T-helper 1 cell treated with Interleukin-12 subunit alpha and Interleukin-12 subunit beta and Interleukin-4 antibody, amounts not matched to agents 30 ng/mL and 1 ng/mL, for 36 hours (primary cell): ENCODE data around the gene BACE2. TPM values are rescaled to one million over a fixed set of nuclear protein-coding genes. Genes with fewer than 3 reads are reported as not detected.
"Not testable (repeated sequence)": the region's sequence is repeated elsewhere in the genome, so short reads cannot be mapped to it uniquely, and the experiment has no call there.

Source experiments
- intact Hi-C: fragments of 100-400 bp; cut with micrococcal nuclease; formaldehyde crosslinking; loops from one replicate; pipeline ENCODE4 v1.15.1; 2024
- total RNA-seq: library from RNA; stranded (reverse); gene quantifications from 2 replicates; pipeline ENCODE4 v1.2.3, GENCODE V29; 2022

Gene BACE2
- total RNA-seq, 1 donor from 2014 or later: 1.2 TPM

- intact Hi-C loops: no loop called here
Observed at GRCh38 chr21:41267346-41267745, 99.4 kb downstream of the BACE2 start.

DNA sequence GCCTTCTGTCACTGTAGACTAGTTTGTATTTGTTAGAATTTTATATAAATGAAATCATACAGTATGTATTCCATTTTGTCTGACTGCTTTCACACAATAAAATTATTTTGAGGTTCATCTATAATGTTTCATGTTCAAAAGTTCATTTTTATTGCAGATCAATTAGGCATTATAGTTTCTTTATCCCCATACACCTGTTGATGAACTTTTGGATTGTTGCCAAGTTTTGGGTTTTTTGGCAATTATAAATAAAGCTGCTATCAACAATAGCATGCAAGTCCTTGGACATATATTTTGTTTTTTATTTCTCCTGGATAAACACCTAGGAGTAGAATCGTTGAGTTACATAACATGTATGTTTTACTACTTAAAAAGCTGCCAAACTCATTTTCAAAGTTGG is 101.6 kb downstream of the BACE2 start:
- intact Hi-C loops: no loop called here

GRCh38 chr21:41277196-41277595 is 109.2 kb downstream of the BACE2 start:
- intact Hi-C loops: no loop called here

GRCh38 chr21:41277846-41278245 is 109.9 kb downstream of the BACE2 start:
- intact Hi-C loops: no loop called here

- intact Hi-C loops: loop anchor here (10.0 kb wide), 1 partner anchor 334 kb away; no protein-coding TSS in a partner anchor
Observed at GRCh38 chr21:41280115-41280919, 112.4 kb downstream of the BACE2 start.

DNA sequence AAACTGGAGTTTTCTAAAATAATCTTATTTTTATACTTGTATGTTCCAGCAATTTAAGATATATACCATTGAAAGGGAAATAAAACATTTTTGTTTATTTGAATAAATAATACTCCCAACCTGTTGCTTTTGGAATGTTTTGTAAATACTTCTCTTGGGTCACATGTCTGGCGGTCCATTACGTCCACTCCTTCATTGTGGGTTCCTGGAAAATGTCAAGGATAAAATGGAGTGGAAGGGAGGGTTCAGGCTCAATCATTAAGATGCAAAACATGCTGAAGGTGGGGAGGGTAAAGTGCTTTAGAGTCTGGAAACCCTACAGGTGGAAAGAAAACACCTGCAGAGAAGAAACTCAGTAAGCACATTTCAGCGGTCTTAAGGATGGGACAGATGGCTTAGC is 114.5 kb downstream of the BACE2 start:
- intact Hi-C loops: loop anchor here (2.0 to 10.0 kb wide), 2 partner anchors 332 to 834 kb away; no protein-coding TSS in a partner anchor

DNA sequence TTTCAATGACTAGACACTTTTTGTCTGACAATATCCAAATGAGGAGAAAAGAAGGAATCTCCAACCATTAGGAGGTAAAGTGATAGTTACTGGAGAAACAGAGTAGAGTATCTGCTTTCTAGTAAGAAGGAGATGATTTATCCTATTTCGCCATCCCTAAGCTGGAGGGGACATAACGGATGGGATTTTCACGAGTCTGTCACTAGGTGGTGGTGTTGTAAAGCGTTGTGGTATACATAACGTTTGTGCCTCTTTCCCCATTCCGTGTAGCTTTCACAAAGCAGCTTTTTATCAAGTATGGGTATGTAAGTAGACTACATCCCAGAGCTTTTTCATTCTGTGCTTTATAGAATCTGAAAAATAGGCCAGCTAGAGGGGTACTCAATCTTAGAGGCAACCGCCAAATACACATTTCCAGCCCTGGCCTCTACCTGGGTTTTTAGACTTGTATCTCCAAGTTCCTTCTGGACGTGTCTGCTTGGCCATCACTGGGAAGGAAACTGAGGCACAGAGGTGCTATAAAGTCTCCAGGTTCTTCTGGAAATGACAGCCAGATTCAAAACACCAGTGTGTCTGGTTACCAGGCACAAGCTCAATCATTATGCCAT is 115.4 kb downstream of the BACE2 start:
- intact Hi-C loops: loop anchor here (1.0 to 10.0 kb wide), 4 partner anchors 143 to 833 kb away; partner anchors contain the start of gene MX1

- intact Hi-C loops: loop anchor here (10.0 kb wide), 1 partner anchor 325 kb away; no protein-coding TSS in a partner anchor
Observed at GRCh38 chr21:41289431-41289830, 121.5 kb downstream of the BACE2 start.

DNA sequence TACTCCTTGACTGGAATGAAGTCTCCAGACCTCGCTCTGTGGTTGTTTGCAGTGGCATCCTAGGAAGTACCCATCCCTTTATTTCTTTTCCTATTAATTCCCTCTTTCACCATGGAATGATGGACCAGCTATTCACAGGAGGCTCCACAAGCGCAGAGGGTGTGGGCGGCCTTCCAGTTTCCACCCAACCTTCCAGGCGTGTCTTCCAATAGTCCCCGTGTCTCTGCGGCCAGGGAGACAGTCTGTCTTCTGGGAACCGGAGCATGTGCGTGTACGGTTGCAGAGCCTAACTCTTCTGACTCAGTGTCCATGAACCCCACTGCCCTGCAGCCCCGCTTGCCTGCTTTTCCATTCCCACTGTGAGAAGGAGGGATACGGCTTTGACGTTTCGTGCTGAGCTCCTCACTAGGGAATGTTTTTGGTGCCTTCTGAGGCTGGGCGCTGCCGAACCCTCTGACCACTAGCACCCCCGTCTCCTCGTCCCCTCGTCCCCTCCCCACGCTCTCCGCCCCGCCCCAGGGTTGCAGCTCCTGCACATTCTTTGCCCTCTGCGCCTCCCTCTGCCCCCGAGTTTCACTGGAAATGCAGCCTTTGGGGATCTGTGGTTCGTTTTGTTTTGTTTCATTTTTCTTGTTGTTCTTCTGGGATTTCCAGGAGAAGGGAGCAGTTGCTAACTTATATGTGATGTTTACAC is 122.3 kb downstream of the BACE2 start:
- intact Hi-C loops: no loop called here

DNA sequence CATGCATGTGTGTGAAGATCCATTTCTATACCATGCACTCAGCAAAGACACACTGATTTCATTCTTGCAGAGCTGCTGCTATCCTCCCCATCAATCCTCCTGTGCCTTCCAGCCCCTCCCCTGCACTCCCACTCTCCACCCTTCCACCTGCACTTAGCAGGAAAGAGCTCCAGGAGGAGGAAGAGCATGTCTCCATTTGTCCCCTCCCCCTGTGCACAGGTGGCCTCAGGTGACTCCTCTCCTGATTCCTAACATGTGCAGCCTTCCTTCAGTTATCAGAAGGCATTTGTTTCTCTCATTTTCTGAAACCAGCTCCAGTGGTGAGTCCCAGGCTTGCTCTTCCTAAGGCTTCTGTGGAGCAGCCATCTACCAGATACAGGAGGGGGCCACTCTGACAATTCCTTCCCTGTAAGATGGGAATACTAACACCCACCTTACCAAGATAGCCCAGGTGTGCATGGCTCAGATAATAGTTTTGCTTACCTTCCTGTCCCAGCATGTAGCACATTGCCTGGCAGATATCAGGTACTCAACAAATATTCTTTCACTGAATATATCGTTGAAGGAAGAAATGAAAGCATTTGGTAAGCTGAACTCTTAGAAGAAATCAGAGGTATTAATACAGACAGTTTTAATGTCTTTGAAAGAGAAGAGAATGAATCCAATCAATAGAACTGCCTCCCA is 126.7 kb downstream of the BACE2 start:
- intact Hi-C loops: no loop called here

- intact Hi-C loops: no loop called here
Observed at GRCh38 chr21:41295721-41296254, 127.8 kb downstream of the BACE2 start.

DNA sequence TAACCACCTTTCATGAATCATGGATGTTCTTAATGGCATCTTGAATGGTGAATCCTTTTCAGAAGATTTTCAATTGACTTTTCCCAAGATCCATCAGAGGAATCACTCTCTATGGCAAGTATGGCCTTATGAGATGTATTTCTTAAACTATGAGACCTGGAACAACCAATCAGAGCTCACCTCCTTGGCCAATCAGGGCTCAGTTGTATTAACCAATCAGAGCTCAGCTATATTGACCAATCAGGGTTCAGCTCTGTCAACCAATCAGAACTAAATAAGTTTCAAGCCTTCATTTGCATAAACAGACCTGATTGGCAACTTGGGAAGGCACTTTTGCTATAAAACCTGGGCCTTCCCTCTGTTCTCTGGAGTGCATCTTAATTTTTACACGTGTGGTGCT is 135.0 kb downstream of the BACE2 start:
- intact Hi-C loops: no loop called here

DNA sequence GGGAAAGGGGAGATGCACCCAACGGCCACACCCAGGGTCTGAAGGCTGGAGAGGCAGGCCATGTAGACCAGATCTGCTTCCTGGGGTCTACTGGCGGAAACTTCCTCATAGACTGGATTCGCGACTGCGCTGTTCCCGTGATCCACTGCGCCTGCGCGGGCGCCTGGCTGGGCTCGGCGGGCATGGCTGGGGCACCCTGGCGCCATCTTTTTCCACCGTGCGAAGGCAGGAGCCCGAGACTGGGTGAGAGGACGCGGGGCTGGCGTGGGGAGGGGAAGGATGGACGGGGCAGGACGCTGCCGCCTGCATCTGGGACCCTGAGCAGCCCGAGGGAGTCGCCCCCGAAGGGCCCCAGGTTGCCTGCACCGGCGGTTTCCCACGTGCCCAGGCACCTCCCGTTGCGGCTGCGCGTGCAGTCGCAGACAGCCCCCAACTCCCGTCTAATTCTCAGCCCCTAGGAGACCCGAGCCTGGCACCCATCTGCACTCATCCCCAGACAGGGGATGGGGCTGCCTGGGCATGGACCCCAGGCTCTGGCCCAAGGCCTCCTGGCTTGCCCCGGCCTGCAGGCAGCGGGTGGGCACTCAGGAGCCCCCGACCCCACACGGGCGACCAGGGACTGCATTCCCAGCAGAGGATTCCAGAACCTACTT is 136.2 kb downstream of the BACE2 start:
- intact Hi-C loops: no loop called here

DNA sequence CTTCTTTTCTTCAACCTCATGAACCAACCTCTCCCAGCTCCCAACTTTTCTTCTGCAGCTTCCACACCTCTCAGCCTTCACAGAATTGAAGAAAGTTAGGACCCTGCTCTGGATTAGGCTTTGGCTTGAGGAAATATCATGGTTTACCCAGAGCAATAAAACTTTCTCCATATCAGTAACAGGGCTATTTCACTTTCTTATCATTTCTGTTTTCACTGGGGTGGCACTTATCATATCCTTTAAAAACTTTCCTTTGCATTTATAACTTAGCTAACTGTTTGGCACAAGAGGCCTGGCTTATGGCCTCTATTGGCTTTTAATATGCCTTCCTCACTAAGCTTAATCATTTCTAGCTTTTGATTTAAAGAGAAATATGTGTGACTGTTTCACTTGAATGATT is 139.3 kb downstream of the BACE2 start:
- intact Hi-C loops: no loop called here

DNA sequence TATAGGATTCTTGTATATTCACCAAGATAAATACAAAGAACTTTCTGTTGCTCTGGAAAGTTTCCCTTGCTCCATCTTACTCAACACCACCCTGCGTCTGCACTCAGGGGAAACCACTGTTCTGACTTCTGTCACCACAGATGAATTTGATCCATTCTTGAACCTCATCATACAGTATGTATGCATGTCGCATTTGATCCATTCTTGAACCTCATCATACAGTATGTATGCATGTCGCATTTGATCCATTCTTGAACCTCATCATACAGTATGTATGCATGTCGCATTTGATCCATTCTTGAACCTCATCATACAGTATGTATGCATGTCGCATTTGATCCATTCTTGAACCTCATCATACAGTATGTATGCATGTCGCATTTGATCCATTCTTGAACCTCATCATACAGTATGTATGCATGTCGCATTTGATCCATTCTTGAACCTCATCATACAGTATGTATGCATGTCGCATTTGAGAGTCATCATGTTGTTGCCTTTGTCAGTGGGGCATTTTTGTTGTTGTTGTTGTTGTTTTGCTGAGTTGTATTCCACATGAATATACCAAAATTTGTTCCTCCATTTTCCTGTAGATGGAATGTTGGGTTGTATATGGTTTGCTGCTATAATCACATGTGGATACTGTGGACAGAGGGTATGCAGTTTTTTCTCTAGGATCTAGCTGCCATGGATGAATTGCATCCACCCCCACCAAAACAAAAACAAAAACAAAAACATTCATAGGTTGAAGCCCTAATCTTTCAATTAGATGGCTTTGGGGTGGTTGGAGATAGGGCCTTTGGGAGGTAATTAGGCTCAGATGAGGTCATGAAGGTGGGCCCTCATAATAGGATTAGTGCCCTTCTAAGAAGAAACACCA is 145.6 kb downstream of the BACE2 start:
- intact Hi-C loops: not testable (repeated sequence)

DNA sequence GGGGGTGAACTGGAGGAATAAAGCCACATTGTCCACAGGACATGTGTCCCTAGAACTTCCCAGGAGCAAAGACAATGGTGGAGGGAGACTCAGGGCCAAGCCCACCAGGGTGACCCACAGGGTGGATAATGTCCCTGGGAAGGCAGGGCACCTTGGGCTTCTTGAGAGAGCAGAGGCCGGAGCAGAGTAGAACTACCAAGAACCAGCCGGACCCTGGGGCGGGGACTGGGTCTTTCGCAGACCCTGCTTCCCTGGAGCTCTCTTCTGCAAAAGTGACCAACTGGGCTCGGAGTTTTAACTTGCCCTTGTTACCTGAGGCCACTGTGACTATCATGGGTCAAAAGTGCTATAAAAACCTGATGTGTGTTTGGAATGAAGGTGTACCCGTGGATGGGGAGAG is 147.8 kb downstream of the BACE2 start:
- intact Hi-C loops: no loop called here

- intact Hi-C loops: no loop called here
Observed at GRCh38 chr21:41316200-41317062, 148.5 kb downstream of the BACE2 start, which contains the start of gene FAM3B. Gene FAM3B (plus strand): TSS chr21:41316801. CDS start chr21:41316880, 79 bp downstream.

DNA sequence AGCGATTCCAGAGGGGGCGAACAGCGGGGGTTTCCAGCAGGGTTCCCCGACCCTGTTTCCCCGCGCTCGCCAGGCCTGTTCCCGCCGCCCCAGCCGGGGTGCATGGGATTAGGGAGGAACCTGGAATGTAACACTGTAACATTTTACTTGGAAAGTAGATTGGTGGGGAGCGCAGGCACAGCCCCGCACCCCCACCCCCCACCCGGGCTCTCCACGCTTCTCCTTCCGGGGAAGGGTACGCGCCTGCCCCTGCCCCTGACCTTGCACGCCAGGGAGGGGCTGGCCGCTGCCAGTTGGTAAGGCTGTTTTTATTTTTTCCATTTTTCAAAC is 149.1 kb downstream of the BACE2 start:
- intact Hi-C loops: no loop called here

DNA sequence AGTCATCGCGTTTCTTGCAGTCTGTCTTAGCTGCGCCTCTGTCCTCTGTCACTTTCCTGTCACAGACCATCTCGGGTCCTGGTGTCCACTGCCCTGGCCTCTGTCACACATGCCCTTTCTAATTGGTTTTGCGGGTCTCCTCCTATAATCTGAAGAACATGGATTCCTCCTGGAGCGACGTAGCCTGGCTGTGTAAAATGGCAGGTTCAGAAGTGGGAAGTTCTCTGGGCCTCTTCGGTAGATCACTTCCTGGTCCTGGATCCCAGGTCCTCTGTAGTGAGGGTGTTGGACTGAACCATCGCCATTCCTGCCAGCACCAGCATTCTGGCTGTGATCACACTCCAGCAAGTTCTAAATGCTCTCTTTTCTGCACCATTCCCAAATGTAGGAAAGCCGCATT is 149.5 kb downstream of the BACE2 start:
- intact Hi-C loops: no loop called here
